PC-9 (cell line): ENCODE data around the gene HCFC1R1. TPM values are rescaled to one million over a fixed set of nuclear protein-coding genes. Genes with fewer than 3 reads are reported as not detected.
A peak's percentile ranks its signal among the peaks of the same experiment; 100 is the strongest.

Source experiments
- BruUV-seq: library from RNA; stranded (reverse); fragments of 400-500 nt; replicated peaks from 2 replicates; lab custom pipeline; 2021; lab: Mats Ljungman, UMichigan
- CTCF ChIA-PET: fragments of 300-600 bp; sonication (Branson Sonifier 250); formaldehyde crosslinking; loops from one replicate; lab custom pipeline; 2022; ENCODE audit warnings: antibody characterized with exemption; lab: Charles Lee
- POLR2A ChIA-PET: fragments of 300-600 bp; sonication (Branson Sonifier 250); formaldehyde crosslinking; loops from one replicate; lab custom pipeline; 2022; ENCODE audit warnings: antibody characterized with exemption; ENCODE audit not compliant: unreplicated experiment; lab: Charles Lee
- DNase-seq, 2 experiments: peaks; one replicate each; pipeline versions ENCODE4 v3.0.0 to v3.0.0-alpha.2; 2015 to 2022; ENCODE audit warnings: mixed read lengths in 1 of 2
- H2AFZ ChIP-seq: fragments of 200-600 bp; sonication (generic); 2 replicates; pipeline ENCODE4 v1.8.1; 2017; ENCODE audit warnings: antibody characterized with exemption
- H3F3A ChIP-seq: fragments of 200-600 bp; sonication (generic); 2 replicates; pipeline ENCODE4 v1.8.1; 2017; ENCODE audit warnings: antibody characterized with exemption, mild to moderate bottlenecking, low read depth; ENCODE audit not compliant: insufficient read depth
- H3K27ac ChIP-seq: fragments of 200-600 bp; sonication (generic); 2 replicates; pipeline ENCODE4 v1.6.1; 2016; ENCODE audit warnings: mixed run types
- H3K27me3 ChIP-seq: fragments of 200-600 bp; sonication (generic); 2 replicates; pipeline ENCODE4 v1.6.1; 2016; ENCODE audit warnings: low read depth, mixed run types; ENCODE audit not compliant: insufficient read depth
- H3K36me3 ChIP-seq: fragments of 200-600 bp; sonication (generic); 2 replicates; pipeline ENCODE4 v1.6.1; 2016; ENCODE audit warnings: low read depth, mixed run types
- H3K4me1 ChIP-seq: fragments of 200-600 bp; sonication (generic); replicated peaks from 2 replicates; pipeline ENCODE4 v1.6.1; 2016; ENCODE audit warnings: mixed run types; ENCODE audit not compliant: insufficient read depth
- H3K4me2 ChIP-seq: fragments of 200-600 bp; sonication (generic); 2 replicates; pipeline ENCODE4 v1.6.1; 2017; ENCODE audit warnings: mixed run types
- H3K4me3 ChIP-seq: fragments of 200-600 bp; sonication (generic); 2 replicates; pipeline ENCODE4 v1.6.1; 2016; ENCODE audit warnings: mixed run types
- H3K79me2 ChIP-seq: fragments of 200-600 bp; sonication (generic); 2 replicates; pipeline ENCODE4 v1.6.1; 2017; ENCODE audit warnings: low read depth, mixed run types
- H3K9me2 ChIP-seq: fragments of 200-600 bp; sonication (generic); 2 replicates; pipeline ENCODE4 v1.8.1; 2017; ENCODE audit warnings: mild to moderate bottlenecking; ENCODE audit not compliant: insufficient read depth
- H3K9me3 ChIP-seq: fragments of 200-600 bp; sonication (generic); 2 replicates; pipeline ENCODE4 v1.8.1; 2016; ENCODE audit warnings: low read depth; ENCODE audit not compliant: insufficient read depth
- H4K20me1 ChIP-seq: fragments of 200-600 bp; sonication (generic); 2 replicates; pipeline ENCODE4 v1.8.1; 2017; ENCODE audit not compliant: insufficient read depth
- CTCF ChIP-seq: fragments of 200-600 bp; sonication (generic); conservative IDR thresholded peaks from 2 replicates; pipeline ENCODE4 v1.6.1; 2017; ENCODE audit warnings: mixed run types, antibody characterized with exemption, mild to moderate bottlenecking, moderate library complexity
- EZH2 ChIP-seq: fragments of 200-600 bp; sonication (generic); IDR thresholded peaks from 2 replicates; pipeline ENCODE4 v1.8.0; 2017; ENCODE audit warnings: antibody characterized with exemption, low read depth
- intact Hi-C: fragments of 100-400 bp; cut with micrococcal nuclease; formaldehyde crosslinking; loops from one replicate; pipeline ENCODE4 v1.10.0; 2022; ENCODE audit not compliant: unreplicated experiment
- total RNA-seq: library from RNA; stranded (reverse); gene quantifications from 2 replicates; pipeline ENCODE4 v1.2.3, GENCODE V29; 2021

HCFC1R1 gene
- total RNA-seq, 1 experiment from 2014 or later: 118 TPM

- Histone ChIP-seq H2AFZ (peak overlapping the region; percentile 98), H3K4me3 (peak overlapping the region; percentile 88), H3K4me2 (peak overlapping the region; percentile 82), H3K79me2 (no peaks in the 10 kb centered on the region), H3K27me3 (no peaks in the 10 kb centered on the region), H3K9me3 (no peaks in the 10 kb centered on the region), H4K20me1 (no peaks in the 10 kb centered on the region), H3K36me3 (no peaks in the 10 kb centered on the region), H3K4me1 (peaks cover 10% of the 10 kb centered on the region; the same call in 1 of the 2 replicates), H3F3A (peaks cover 8% of the 10 kb centered on the region; the same call in 1 of the 2 replicates), H3K27ac (no peak overlapping the region), H3K9me2 (no peaks in the 10 kb centered on the region)
- ChIA-PET CTCF (interaction anchor here (0.6 to 2.2 kb wide), 11 partner anchors 13 to 303 kb away, joined by 3 to 13 read pairs (median 3); partner anchors contain the start of gene ZNF205), POLR2A (interaction anchor here (0.6 to 0.8 kb wide), 3 partner anchors 31 to 130 kb away, joined by 3 to 7 read pairs (median 6); partner anchors contain the start of gene OR1F1)
- no TSS peak for BruUV-seq
- DNase-seq: peak in 1 of 2 experiments; percentile 45
- intact Hi-C loops: loop anchor here (1.0 to 5.0 kb wide), 7 partner anchors 22 to 109 kb away; partner anchors contain the start of genes BICDL2 and ZNF205
- TF ChIP-seq CTCF (no peak), EZH2 (no peak)
These were observed 34.6 kb upstream of the HCFC1R1 start for GRCh38 chr16:3058139-3059030.

- BruUV-seq: TSS peak; percentile 22
- TF ChIP-seq CTCF: no peak
- TF ChIP-seq EZH2: no peak
- Histone ChIP-seq H3K36me3 (no peaks in the 10 kb centered on the region), H3K79me2 (no peaks in the 10 kb centered on the region), H4K20me1 (no peaks in the 10 kb centered on the region), H3K4me1 (peaks cover 10% of the 10 kb centered on the region; the same call in 1 of the 2 replicates), H3K4me2 (peak overlapping the region; percentile 82), H3F3A (peaks cover 8% of the 10 kb centered on the region; the same call in 1 of the 2 replicates), H3K4me3 (no peak overlapping the region), H3K27me3 (no peaks in the 10 kb centered on the region), H3K9me2 (no peaks in the 10 kb centered on the region), H3K9me3 (no peaks in the 10 kb centered on the region), H3K27ac (no peak overlapping the region), H2AFZ (no peak overlapping the region)
- ChIA-PET POLR2A (interaction anchor here (0.7 to 0.8 kb wide), 2 partner anchors 30 to 131 kb away, joined by 6 to 7 read pairs; partner anchors contain the start of gene OR1F1), CTCF (interaction anchor here (0.7 to 1.2 kb wide), 3 partner anchors 30 to 69 kb away, joined by 3 read pairs; no protein-coding TSS in a partner anchor)
- no peak for DNase-seq
- intact Hi-C loops: loop anchor here (1.0 to 5.0 kb wide), 3 partner anchors 21 to 110 kb away; partner anchors contain the start of gene BICDL2
These were observed 33.7 kb upstream of the HCFC1R1 start for GRCh38 chr16:3057181-3058138.
